Choroid plexus epithelial cell (primary cell): ENCODE measurements around the gene ARHGAP28.
A peak's percentile ranks its signal among the peaks of the same experiment; 100 is the strongest.

Source experiments
- DNase-seq: peaks from one replicate; pipeline ENCODE4 v3.0.0-alpha.2; 2010; ENCODE audit warnings: low read depth
- H3K4me3 ChIP-seq: 2 replicates; pipeline ENCODE4 v1.5.1; 2011; ENCODE audit warnings: low read depth, mild to moderate bottlenecking, control low read depth, low read length, moderate library complexity
- TF ChIP-seq, protein P1 (sequence below): conservative IDR thresholded peaks from 2 replicates; pipeline ENCODE4 v1.5.1; 2011; ENCODE audit warnings: low read depth, mild to moderate bottlenecking, control low read depth, inconsistent platforms, low read length, moderate library complexity

The ARHGAP28 gene

DNA sequence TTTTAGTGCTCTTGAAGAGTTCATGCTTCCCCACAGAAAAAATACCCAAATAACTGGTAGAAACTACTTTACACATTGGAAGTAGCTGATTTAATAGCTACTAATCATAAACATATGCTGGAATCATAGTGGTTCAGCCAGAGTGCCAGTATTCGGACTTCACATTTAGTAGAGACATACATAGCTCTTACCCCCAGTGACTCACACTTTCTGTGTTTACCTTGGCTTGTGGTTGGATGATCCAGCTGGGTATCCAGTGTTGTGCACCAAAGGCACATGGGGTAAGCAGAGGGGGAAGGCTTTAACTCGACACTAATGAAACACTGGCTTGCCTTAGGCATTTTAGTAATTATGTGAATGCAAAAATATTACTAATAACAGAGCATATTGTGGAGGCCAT, 18.1 kb downstream of the ARHGAP28 start:
- TF ChIP-seq, protein P1, sequence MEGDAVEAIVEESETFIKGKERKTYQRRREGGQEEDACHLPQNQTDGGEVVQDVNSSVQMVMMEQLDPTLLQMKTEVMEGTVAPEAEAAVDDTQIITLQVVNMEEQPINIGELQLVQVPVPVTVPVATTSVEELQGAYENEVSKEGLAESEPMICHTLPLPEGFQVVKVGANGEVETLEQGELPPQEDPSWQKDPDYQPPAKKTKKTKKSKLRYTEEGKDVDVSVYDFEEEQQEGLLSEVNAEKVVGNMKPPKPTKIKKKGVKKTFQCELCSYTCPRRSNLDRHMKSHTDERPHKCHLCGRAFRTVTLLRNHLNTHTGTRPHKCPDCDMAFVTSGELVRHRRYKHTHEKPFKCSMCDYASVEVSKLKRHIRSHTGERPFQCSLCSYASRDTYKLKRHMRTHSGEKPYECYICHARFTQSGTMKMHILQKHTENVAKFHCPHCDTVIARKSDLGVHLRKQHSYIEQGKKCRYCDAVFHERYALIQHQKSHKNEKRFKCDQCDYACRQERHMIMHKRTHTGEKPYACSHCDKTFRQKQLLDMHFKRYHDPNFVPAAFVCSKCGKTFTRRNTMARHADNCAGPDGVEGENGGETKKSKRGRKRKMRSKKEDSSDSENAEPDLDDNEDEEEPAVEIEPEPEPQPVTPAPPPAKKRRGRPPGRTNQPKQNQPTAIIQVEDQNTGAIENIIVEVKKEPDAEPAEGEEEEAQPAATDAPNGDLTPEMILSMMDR, result no peak
- DNase-seq, result peak; percentile 96
- no peak overlapping the region for H3K4me3 ChIP-seq

DNA sequence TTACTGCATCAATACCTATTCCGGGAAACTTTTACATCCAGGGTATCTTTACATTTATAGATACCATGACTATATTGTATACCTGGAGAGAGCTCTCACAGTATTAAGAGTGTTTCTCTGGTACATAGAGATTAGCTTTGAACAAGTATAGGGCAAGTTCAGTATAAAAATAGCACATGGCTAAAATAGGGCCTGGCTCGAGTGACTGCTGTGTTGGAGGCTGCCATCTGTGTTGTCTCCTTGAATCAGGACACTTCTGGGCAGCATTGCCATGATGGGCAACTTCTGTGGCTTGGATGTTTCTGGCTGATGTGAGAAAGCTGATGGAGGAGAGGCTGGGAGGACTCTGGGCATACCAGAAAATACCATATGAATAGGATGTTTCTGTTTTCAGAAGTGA, 18.7 kb downstream of the ARHGAP28 start:
- DNase-seq, result no peak
- TF ChIP-seq, protein P1, result no peak

DNA sequence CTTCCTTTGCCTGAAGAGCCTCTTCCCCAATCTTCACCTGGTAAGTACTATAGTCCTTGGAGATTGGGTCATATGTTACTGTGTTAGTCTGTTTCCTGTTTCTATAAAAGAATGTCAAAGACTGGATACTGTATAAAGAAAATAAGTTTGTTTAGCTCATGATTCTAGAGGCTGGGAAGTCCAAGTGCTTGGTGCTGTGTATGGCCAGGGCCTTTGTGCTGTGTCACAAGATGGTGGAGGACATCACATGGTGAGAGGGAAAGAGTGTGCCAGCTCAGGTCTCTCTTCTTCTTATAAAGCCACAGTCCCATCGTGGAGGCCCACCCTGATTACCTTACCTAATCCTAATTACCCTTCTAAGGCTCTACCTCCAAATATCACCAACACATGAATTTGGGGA, 20.9 kb downstream of the ARHGAP28 start:
- no peak overlapping the region for H3K4me3 ChIP-seq
- no peak for DNase-seq

More for the DNA sequence above, 18.7 kb downstream of the ARHGAP28 start:
- H3K4me3 ChIP-seq, result no peak overlapping the region

GRCh38 chr18:6751222-6751621, 21.7 kb downstream of the ARHGAP28 start:
- TF ChIP-seq, protein P1, result no peak
- peak; percentile 77 for DNase-seq
- no peak overlapping the region for H3K4me3 ChIP-seq

More for the DNA sequence above, 20.9 kb downstream of the ARHGAP28 start:
- TF ChIP-seq, protein P1, result no peak

- TF ChIP-seq, protein P1, result no peak
- DNase-seq, result peak; percentile 89
- no peak overlapping the region for H3K4me3 ChIP-seq
Observed at GRCh38 chr18:6752202-6752860, 22.8 kb downstream of the ARHGAP28 start.

DNA sequence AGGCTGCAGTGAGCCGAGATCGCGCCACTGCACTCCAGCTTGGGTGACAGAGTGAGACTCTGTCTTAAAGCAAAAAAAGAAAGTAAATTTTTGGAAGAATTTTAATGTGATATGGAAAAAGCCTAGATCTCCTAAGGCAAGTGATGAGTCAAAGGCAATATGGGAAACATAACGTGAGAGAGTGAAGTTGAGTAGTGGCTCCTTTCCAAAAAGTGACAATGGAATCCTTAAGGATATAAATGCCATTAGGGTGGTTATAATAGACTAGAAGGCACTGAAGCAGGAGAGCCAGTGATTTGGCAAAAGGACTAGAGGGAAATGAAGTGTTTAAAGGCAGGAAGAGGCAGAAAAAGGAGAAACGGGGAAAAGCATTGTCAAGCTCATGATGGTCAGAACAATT, 25.6 kb downstream of the ARHGAP28 start:
- H3K4me3 ChIP-seq, result no peak overlapping the region
- DNase-seq, result no peak
- TF ChIP-seq, protein P1, result no peak

DNA sequence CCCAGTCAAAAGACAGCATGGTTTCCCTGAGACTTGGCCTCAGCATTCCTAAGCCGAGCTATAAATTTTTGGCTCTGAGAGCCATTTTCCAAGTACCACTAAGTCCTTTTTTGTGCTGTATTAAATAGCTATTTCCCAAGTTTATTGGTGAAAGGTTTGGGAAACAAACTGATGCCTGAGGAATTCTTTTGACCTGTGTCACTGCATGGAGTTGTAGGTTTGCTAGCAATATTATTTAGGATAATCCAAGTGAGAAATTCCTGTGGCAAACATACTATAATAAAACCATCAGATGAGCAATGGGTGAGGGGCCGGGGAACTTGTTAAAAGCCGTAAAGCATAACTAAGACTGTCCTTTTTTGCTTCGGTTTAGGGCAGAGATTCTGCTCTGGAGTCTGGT, 28.4 kb downstream of the ARHGAP28 start:
- no peak overlapping the region for H3K4me3 ChIP-seq
- DNase-seq, result no peak
- TF ChIP-seq, protein P1, result no peak
